Ovary (tissue), 3 donors: ENCODE data around the gene LARP1B.

Experiments used
- EP300 ChIP-seq: sonication (generic); formaldehyde crosslinking; IDR thresholded peaks from one replicate; pipeline ENCODE4 v1.6.1; 2017; ENCODE audit warnings: antibody characterized with exemption
- POLR2A ChIP-seq: fragments of 450-650 bp; IDR thresholded peaks from one replicate; pipeline ENCODE4 v1.6.1; 2017; ENCODE audit warnings: antibody characterized with exemption, mild to moderate bottlenecking, moderate library complexity
- TF ChIP-seq, protein P1 (sequence below), 3 donors: fragments of 450-650 bp in 2 of 3; fragments of 200-600 bp in 1 of 3; IDR thresholded peaks; one replicate each; pipeline versions ENCODE4 v1.5.1 to v1.8.0; 2016 to 2022; ENCODE audit warnings: antibody characterized with exemption in 3 of 3, mild to moderate bottlenecking in 1 of 3
- donor health status: DM: no; HTN: no; CAD: no.

DNA sequence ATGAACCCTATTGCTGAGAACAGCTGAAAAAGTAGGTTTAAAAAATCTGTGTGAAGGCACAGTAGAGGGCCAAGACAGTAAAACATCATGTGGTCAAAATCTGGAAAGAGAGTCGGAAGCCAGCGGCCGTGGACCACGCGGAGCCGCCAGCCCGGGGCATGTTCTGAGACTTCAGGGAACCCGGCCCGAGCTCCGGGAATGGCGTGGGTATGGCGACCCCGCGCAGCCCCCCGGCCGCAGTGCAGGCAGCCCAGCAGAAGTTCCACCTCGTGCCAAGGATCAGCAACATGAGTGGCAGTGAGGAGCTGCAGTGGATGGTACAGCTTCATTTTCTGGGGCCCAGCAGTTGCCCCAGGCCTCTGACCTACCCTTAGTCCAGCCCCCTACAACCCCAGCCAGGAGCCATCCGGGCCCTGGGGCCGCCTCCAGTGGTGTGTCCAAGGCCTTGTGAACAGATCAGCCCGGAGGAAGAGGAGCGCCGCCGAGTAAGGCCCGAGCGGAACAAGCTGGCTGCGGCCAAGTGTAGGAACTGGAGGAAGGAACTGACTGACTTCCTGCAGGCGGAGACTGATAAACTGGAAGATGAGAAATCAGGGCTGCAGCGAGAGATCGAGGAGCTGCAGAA, 94.2 kb downstream of the LARP1B start:
- TF ChIP-seq POLR2A (no peak), EP300 (no peak)
- TF ChIP-seq, protein P1, sequence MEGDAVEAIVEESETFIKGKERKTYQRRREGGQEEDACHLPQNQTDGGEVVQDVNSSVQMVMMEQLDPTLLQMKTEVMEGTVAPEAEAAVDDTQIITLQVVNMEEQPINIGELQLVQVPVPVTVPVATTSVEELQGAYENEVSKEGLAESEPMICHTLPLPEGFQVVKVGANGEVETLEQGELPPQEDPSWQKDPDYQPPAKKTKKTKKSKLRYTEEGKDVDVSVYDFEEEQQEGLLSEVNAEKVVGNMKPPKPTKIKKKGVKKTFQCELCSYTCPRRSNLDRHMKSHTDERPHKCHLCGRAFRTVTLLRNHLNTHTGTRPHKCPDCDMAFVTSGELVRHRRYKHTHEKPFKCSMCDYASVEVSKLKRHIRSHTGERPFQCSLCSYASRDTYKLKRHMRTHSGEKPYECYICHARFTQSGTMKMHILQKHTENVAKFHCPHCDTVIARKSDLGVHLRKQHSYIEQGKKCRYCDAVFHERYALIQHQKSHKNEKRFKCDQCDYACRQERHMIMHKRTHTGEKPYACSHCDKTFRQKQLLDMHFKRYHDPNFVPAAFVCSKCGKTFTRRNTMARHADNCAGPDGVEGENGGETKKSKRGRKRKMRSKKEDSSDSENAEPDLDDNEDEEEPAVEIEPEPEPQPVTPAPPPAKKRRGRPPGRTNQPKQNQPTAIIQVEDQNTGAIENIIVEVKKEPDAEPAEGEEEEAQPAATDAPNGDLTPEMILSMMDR (IDR thresholded peaks at IDR 0.05), result no peak
